HG03095 (cell line): ENCODE data around the gene SRXN1.
"Not testable (repeated sequence)": the region's sequence is repeated elsewhere in the genome, so short reads cannot be mapped to it uniquely, and the experiment has no call there.

ENCODE experiments used
- ATAC-seq: cut with Tn5 transposase; IDR thresholded peaks from one replicate; pipeline ENCODE4 v1.9.1; 2021; ENCODE audit warnings: moderate library complexity; ENCODE audit not compliant: unreplicated experiment

SRXN1 gene

GRCh38 chr20:655726-656624 is 3.0 kb upstream of the SRXN1 start:
- no peak for ATAC-seq

GRCh38 chr20:654417-654750 is 1.4 kb upstream of the SRXN1 start:
- no peak for ATAC-seq

GRCh38 chr20:653590-654416 is 803 bp upstream of the SRXN1 start:
- ATAC-seq: no peak

- ATAC-seq: peak; percentile 7
Observed at GRCh38 chr20:652615-653109, 338 bp downstream of the SRXN1 start.

DNA sequence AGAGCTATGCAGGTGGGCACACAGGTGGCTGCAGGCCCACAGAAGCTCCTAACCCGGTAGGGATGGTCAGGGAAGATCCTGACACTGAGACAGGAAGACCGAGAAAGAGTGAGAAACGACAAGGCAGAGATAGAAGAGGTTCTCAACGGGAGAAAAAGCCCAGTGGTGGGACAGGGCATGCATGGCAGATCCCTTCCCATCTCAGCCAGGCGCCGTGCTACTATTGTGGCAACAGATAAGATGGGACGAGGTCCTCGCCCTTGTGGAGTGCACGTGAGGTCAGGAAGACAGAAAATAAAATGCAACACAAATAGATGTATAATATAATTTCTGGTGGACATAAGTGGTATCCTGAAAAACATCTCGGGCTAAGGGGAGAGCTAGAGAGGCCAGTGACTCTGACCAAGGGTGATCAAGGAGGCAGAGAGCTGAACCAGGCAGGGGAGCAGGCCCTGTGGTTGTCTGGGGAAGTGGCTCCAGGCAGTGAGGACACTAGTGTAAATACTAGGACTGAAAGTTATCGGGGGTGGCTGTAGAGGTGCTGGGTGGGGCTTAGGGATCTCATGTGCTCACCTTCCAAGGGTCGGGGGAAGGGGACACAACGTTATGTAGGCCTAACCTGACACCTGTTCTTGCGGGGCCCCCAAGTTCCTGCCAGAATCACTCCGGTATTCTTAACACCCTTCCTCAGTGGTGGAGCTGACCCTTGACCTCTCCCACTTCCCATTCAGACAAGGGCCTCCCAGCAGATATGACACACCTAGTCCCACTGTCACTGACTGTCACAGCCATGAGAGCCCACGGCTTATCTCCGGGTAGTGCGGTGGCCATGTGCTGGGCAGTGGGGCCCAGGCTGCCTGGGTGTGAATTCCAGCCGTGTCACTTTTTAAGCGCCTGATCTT is 1.0 kb downstream of the SRXN1 start:
- ATAC-seq: no peak

DNA sequence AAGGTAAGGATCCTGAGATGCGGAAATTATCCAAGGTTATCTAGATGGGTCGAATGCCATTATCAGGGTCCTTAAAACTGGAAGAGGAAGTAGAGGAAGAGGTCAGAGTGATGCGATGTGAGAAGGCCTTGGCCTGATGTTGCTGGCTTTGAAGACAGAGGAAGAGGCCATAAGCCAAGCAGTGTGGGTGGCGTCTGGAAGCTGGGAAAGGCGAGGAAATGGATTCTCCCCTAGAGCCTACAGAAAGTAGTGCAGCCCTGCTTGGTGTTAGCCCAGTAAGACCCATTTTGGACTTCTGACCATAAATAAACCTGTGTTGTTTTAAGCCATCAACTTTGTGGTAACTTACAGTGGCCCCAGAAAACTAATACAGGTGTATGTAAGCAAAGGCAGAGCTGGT is 2.0 kb downstream of the SRXN1 start:
- ATAC-seq: no peak

- no peak for ATAC-seq
Observed at GRCh38 chr20:650281-650680, 2.7 kb downstream of the SRXN1 start.

DNA sequence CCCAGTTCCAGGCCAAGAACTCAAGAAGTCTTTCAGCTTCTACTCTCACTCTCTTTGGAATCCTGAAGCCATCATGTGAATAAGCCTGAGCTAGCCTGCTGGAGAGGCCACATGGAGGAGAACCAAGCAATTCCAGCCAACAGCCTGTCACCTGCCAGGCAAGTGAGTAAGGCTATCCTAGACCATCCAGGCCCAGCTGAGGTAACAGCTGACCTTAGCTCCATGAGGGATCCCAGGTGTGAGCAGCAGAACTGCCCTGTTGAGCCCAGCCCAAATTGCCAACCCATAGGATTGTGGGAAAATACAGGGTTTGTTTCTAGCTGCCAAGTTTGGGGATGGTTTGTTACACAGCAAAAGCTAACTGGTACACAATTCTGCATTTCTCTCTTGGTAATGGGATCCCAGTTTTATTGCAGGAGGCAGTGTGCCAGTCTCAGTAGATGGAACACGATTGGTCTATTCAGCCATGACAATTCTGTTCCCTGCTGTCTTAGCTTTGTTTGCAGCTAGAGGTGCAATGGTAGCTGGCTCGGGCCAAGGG is 5.5 kb downstream of the SRXN1 start:
- no peak for ATAC-seq

DNA sequence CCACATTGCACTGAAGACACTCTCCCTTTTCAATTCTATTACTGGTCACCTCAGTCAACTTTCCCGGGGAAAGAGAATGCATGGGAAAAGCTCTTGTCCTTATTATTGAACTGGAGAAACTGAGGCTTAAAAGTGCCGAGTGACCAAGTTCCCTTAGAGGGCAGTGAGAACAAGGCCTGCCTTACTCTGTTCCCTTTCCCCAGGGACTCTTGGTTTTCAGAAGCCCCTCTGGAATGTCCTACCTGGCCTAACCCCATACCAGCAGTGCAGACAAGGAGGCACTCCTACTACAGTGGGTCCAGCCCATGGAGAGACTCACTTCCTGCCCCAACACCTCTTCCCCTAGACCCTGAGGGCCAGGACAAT is 6.1 kb downstream of the SRXN1 start:
- ATAC-seq: no peak

GRCh38 chr20:646107-646867 is 6.7 kb downstream of the SRXN1 start:
- ATAC-seq: no peak

DNA sequence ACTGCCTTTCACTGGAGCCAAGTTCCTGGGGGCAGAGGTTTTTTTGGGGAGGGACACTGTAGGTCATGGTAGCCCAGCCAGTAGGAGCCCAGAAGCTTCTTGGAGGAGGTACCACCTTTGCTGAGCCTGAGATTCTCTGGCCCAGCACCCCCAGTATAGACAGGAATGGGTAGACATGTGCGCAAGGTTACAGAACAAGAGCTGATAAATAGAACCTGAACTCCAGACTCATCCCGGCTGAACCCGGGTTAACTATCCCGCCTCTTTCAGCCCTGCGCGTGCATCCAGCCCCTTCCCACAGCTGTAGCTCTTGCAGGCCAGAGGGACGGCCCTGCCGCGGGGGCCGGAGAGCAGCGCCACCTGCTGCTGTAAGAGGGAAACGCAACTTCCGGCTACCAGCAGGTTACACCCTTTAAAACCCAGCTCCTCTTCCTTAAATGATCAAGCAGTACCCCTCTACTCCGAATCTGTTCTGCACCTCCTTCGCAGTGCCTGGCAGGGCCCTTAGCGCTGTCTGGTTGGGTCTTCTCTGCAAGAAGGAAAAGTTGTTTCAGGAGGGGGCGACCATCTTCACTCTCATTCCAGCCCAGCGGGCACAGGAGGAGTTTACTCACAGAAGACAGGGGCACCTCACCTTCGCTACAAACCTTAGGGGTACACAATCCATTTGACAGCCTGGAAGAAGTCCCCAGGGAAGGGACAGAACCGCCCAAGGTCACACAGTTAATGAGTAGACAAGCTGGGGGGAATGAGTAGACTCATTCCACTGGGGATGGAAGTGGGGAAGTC is 7.5 kb downstream of the SRXN1 start:
- ATAC-seq: peak; percentile 64

DNA sequence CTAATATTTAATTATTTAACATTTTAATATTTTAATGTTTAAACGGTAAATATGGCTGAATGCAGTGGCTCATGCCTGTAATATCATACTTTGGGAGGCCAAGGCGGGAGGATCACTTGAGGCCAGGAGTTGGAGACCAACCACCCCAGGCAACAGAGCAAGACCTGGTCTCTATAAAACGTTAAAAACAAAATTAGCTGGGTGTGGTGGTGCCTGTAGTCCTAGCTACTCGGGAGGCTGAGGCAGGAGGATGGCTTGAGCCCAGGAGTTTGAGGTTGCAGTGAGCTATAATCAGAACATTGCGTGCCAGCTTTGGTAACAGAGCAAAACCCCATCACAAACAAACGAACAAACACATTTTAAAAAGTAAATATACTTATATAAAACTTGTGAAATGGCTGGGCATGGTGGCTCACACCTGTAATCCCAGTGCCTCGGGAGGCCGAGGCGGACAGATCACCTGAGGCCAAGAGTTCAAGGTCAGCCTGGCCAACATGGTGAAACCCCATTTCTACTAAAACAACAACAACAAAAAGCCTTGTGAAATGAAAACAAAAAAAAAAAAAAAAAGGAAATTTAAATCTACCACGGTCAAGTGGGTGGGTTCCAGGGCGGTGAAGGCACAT is 8.2 kb downstream of the SRXN1 start:
- ATAC-seq: no peak

DNA sequence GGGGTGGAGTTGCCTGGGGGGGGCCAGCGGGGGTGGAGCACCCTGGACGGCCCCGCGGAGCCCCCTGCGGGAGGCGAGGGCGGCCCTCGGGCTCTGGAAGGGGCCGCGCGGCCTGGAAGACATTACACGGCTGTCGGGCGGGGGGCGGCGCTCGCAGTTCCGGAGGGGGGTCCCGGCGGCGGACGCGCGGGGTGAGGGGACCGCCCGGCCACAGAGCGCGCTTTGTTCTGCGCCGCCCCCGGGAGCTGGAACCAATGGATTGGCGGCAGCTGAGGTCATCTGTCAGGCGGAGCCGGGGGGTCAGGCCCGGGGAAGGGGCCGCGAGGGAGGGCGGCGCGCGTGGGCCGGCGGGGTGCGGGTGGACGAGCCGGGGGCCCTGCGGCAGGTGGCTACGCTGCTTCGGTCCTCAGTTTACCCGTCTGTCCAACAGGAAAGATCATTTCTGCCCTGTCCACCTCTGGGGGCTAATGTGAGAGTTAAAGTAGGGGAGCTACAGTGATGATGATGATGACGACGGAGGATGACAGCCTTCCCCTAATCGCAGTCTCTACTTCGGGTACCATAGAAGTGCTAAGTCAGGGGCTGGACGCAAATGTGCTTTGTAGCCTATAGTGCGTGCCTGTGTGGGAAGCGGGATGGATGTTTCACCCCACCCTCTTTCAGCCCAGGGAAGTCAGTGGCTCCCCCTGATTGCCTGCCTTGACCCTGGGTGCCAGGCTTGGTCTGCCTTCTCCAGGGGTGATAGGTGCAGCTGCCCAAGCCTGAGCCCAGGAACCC is 10.4 kb downstream of the SRXN1 start:
- ATAC-seq: no peak

DNA sequence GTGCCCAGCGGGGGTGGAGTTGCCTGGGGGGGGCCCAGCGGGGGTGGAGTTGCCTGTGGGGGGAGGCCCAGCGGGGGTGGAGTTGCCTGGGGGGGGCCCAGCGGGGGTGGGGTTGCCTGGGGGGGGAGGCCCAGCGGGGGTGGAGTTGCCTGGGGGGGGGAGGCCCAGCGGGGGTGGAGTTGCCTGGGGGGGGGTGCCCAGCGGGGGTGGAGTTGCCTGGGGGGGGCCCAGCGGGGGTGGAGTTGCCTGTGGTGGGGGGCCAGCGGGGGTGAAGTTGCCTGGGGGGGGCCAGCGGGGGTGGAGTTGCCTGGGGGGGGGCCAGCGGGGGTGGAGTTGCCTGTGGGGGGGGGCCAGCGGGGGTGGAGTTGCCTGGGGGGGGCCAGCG is 11.0 kb downstream of the SRXN1 start:
- not testable (repeated sequence) for ATAC-seq

- ATAC-seq: no peak
Observed at GRCh38 chr20:641516-641875, 11.5 kb downstream of the SRXN1 start.

GRCh38 chr20:640674-641515 is 12.1 kb downstream of the SRXN1 start:
- no peak for ATAC-seq

- ATAC-seq: no peak
Observed at GRCh38 chr20:638579-638978, 14.4 kb downstream of the SRXN1 start.
